ENCODE data around the gene PHF2.

DNA sequence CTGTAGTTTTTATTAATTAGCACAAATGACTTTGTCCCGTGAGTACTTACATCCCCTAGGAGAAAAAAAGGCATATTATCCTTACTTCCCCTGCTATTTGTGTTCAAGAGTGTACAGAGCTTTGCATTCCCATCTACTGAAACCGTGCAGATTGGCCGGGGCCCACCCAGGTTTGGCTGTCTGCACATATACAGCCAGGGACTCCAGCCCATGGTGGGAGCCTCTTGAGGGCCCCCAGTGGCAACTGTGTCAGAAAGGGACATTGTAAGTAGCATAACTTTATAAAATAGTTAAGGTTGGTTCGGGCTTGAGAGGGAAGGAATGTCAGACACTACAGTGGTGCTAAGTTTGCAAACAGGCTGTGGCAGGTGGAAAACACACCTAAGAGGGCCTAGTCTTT lies 24.7 kb downstream of the PHF2 start:
- no peak for TF ChIP-seq EZH2 (IDR thresholded peaks at IDR 0.05; ENCODE audit: low read depth, low read length, severe bottlenecking)
- TF ChIP-seq RXRA (IDR thresholded peaks at IDR 0.05; ENCODE audit: insufficient read depth, low read depth, low read length): no peak
- no peak for TF ChIP-seq HDAC2 (IDR thresholded peaks at IDR 0.05; ENCODE audit: borderline replicate concordance in 1 of 2, low read depth in 2 of 2, low read length in 2 of 2)
- TF ChIP-seq YY1 (IDR thresholded peaks at IDR 0.05; ENCODE audit: low read depth, low read length): no peak
- TF ChIP-seq SRF (IDR thresholded peaks at IDR 0.05; ENCODE audit: low read depth, low read length): no peak
- TF ChIP-seq, protein P1, sequence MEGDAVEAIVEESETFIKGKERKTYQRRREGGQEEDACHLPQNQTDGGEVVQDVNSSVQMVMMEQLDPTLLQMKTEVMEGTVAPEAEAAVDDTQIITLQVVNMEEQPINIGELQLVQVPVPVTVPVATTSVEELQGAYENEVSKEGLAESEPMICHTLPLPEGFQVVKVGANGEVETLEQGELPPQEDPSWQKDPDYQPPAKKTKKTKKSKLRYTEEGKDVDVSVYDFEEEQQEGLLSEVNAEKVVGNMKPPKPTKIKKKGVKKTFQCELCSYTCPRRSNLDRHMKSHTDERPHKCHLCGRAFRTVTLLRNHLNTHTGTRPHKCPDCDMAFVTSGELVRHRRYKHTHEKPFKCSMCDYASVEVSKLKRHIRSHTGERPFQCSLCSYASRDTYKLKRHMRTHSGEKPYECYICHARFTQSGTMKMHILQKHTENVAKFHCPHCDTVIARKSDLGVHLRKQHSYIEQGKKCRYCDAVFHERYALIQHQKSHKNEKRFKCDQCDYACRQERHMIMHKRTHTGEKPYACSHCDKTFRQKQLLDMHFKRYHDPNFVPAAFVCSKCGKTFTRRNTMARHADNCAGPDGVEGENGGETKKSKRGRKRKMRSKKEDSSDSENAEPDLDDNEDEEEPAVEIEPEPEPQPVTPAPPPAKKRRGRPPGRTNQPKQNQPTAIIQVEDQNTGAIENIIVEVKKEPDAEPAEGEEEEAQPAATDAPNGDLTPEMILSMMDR (IDR thresholded peaks at IDR 0.05; ENCODE audit: control extremely low read depth in 1 of 3, insufficient read depth in 1 of 3, low read depth in 1 of 3, low read length in 3 of 3): no peak
- TF ChIP-seq GTF2F1 (IDR thresholded peaks at IDR 0.05; ENCODE audit: borderline replicate concordance, low read depth, low read length): no peak
- no peak for TF ChIP-seq HDAC6 (IDR thresholded peaks at IDR 0.05; ENCODE audit: low read depth, low read length)
- TF ChIP-seq TAF1 (IDR thresholded peaks at IDR 0.05; ENCODE audit: low read depth, low read length): no peak
- TF ChIP-seq POLR2A (IDR thresholded peaks at IDR 0.05; ENCODE audit: control extremely low read depth in 1 of 2, low read depth in 2 of 2, low read length in 2 of 2): no peak
- no peak for TF ChIP-seq POLR2AphosphoS5 (IDR thresholded peaks at IDR 0.05; ENCODE audit: low read depth, low read length)
- no peak for TF ChIP-seq CEBPB (IDR thresholded peaks at IDR 0.05; ENCODE audit: low read depth, low read length)
- TF ChIP-seq CHD2 (IDR thresholded peaks at IDR 0.05; ENCODE audit: low read length): no peak

All from H1 (cell line).